Left hindlimb (tissue), 1 donor: ENCODE measurements around the gene PRSS16.
"Not testable (repeated sequence)": the region's sequence is repeated elsewhere in the genome, so short reads cannot be mapped to it uniquely, and the experiment has no call there.

Experiments used
- DNase-seq: peaks from one replicate; pipeline ENCODE4 v3.0.0-alpha.2; 2018

The PRSS16 gene, protein sequence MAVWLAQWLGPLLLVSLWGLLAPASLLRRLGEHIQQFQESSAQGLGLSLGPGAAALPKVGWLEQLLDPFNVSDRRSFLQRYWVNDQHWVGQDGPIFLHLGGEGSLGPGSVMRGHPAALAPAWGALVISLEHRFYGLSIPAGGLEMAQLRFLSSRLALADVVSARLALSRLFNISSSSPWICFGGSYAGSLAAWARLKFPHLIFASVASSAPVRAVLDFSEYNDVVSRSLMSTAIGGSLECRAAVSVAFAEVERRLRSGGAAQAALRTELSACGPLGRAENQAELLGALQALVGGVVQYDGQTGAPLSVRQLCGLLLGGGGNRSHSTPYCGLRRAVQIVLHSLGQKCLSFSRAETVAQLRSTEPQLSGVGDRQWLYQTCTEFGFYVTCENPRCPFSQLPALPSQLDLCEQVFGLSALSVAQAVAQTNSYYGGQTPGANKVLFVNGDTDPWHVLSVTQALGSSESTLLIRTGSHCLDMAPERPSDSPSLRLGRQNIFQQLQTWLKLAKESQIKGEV

DNA sequence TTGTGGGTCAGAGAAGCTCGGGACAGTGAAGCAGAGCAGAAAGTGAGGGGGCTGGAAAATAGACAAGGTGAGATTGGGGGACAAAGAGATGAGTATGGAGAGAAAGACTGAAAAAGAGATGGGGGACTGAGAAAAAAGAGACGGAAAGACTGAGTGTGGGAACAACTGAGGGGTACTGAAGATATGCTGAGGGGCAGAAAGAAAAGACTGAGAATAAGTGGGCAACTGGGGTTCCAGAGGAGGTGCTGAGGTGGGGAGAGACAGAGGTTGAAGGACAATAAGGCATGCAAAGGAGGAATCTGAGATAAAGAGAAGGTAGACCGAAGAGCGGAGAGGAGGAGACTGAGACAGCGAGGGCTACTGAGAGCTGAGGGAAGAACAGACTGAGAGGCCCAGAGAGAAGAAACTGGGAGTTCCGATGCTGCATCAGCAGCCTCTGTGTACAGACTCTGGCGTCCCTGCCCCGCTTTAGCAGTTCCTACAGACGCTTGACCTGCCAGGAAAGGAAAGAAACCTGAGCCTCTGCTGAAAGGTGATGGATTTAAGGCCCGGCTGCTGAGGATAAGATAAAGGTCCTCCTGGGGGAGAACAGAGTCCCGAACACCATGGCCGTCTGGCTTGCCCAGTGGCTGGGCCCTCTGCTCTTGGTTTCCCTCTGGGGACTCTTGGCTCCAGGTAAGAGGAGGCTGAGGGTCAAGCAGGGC is at the start of gene PRSS16:
PRSS16 (plus strand) TSS at position 569 of the 704 bp plus-strand sequence; CDS start at position 606, 37 bp downstream.
- no peak for DNase-seq

DNA sequence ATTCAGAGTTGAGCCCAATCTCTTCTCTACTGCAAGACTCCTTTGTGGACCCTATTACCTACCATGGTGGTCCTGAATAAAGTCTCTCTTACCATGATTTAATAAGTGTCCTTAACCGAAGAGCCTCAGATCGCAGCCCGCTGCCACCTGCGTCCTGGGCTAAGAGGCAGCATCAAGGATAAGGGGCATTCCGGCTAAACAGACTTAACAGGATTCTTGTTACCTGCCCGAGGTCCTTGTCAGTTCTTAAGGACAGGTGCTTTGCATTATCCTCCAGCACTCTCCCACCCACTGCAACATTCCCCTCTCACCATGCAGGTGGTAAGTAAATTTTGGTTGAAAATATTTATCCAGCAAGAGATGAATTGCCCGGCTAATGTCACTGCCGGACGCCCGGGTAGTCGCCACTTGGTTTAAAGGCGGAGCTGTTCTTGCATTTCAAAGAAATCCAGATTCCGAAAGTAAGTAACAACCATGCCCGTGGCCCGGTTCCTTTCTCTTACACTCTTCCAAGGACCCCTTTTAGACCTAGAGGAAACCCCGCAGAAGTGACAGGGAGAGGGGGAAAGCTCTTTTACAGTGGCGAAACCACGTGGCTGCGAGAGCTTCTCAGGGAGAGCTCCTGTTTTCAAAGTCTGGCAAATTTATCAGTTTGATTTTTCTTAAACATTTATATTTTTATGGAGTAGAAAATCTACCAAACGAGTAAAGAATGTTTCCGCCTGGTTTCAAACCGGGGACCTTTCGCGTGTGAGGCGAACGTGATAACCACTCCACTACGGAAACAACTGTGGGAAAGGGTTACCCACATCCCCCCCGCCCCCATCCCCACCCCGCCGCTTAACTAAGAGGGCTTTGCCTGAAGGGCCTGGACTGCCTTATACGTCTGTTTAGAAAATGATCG is 41.9 kb upstream of the PRSS16 start:
- no peak for DNase-seq

DNA sequence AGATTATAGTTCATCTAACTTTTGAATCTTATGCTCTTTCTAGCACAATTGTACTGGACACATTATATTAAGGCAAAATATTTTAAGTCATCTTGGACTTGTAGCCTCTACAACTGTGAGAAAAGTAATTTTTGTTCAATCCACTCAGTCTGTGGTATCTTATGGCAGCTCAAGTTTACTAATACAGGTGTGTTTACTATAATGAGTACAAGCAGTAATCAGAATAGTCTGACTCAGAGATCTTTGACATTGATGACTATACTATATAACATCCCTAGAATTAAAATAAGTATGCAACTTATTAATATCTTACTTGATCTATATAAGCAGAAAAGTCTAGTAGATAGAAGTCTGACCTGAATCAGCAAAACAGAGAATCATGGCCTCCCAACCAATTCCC is 40.7 kb upstream of the PRSS16 start:
- DNase-seq: no peak

DNA sequence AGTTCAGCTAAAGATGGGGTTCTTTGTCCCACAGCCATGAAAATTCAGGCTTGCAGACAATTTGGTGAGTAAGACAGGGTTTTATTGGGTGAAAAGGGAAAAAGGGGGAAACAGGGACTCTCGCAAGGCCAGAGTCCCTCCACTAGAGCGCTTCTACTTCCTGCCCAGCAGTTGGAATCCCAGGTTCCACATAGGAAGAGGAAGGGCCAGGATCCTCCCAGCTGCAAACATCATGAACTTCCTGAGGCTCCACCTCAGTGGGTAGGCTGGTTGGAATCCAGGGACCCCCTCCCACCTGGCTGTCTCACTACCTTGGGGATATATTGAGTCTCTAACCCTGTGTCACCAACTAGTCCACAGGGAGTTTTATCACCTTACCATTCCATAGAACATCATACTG is 39.5 kb upstream of the PRSS16 start:
- DNase-seq: no peak

DNA sequence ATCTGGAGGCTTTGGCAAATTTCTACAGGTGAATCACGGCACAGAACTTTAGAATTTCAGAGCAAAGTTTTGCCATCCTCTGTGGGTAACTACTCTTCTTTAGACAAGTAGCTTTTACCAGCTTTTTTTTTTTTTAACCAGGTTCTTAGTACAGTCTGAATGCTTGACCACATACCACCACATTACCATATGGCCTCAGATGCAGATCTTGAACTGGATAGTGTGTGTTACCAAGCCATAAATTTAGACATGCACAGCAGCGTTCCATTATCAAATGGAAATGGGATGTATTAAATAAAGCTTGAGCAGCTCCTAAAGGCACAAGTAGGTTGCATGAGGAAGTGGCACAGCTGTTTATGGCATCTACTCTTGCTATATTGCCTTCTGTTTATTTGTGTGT is 38.3 kb upstream of the PRSS16 start:
- no peak for DNase-seq

DNA sequence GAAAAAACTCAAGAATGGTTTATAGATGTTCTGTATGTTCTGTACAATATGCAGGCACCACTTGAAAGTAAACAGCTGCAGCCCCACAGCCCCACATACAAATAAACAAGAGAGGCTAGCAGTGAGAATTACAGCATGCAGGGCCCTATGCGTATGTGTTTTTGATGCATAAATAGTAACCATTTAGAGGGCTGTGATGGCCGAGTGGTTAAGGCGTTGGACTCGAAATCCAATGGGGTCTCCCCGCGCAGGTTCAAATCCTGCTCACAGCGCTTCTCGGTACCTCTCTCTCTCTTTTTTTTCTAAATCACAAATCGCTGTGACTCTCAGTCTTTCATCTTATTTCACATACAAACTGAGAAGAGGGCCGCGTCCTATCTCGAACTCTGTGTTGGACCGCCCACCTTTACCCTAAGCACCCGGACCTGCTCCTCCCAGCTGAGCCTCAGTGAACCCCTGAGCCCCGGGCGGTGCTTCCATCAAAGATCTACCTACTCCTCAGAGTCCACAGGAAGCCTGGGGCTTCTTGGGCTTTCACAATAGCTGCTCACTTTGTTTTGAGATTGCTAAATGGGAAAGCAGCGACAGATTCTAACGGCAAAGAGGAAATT is 37.7 kb upstream of the PRSS16 start:
- DNase-seq: no peak

DNA sequence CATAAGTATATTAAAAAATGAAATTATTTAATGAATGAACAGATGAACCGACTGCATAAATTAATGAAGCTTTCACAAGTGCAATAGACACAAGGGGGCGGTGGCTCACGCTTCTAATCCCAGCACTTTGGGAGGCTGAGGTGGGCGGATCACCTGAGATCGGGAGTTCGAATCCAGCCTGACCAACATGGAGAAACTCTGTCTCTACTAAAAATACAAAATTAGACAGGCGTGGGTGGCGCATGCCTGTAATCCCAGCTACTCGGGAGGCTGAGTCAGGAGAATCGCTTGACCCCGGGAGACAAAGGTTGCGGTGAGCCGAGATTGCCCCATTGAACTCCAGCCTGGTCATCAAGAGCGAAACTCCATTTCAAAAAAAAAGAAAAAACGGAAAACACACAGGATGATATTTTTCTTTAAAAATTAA is 34.4 kb upstream of the PRSS16 start:
- not testable (repeated sequence) for DNase-seq

DNA sequence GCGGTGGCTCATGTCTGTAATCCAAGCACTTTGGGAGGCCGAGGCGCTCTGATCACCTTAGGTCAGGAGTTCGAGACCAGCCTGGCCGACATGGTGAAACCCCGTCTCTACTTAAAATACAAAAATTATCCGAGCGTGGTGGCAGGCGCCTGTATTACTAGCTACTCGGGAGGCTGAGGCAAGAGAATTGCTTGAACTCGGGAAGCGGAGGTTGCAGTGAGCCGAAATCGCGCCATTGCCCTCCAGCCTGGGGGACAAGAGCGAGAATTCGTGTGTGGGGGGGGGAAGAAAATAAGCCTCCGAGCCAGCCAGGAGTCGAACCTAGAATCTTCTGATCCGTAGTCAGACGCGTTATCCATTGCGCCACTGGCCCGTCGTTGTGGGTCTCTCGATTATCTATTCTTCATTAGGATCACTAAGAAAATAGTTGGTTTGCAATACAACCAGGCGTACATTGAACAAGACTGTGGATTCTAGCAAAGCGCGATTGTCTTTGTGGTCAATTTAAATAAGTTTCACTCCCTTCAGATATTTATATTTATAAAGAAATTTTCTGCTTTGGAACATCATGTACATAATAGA is 33.9 kb upstream of the PRSS16 start:
- DNase-seq: no peak

DNA sequence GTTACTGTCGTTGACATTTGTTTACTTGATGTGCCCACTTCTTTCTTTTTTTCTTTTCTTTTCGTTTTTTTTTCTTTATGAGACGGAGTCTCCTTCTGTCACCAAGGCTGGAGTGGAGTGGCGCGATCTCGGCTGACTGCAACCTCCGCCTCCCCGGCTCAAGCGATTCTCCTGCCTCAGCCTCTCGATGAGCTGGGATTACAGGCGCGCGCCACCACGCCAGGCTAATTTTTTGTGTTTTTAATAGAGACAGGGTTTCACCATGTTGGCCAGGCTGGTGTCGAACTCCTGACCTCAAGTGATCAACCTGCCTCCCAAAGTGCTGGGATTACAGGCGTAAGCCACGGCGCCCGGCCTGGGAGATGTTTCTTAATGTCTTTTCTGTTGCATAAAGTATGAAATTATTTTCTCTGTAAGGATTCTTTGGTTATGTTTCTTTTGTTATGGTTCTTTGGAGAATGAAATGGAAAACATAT is 33.3 kb upstream of the PRSS16 start:
- DNase-seq: no peak

DNA sequence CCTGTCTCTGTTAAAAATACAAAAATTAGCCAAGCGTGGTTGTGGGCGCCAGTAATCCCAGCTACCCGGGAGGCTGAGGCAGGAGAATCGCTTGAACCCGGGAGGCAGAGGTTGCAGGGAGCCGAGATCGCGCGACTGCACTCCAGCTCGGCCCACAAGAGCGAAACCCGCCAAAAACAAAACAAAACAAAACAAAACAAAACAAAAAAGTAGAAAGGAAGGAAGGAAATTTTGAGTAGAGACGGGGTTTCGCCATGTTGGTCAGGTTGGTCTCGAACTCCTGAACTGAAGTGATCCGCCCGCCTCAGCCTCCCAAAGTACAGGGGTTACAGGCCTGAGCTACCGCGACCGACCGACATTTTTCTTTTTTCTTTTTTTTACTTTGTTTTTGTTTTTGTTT is 30.6 kb upstream of the PRSS16 start:
- DNase-seq: no peak

DNA sequence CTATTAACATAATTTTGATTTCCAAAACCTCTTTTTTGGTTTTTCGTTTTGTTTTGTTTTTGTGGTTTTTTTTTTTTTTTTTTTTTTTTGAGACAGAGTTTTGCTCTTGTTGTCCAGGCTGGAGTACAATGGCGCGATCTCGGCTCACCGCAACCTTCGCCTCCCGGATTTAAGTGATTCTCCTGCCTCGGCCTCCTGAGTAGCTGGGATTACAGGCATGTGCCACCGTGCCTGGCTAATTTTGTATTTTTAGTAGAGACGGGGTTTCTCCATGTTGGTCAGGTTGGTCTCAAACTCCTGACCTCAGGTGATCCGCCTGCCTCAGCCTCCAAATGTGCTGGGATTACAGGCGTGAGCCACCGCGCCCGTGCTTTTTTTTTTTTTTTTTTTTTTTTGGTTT is 24.5 kb upstream of the PRSS16 start:
- not testable (repeated sequence) for DNase-seq

DNA sequence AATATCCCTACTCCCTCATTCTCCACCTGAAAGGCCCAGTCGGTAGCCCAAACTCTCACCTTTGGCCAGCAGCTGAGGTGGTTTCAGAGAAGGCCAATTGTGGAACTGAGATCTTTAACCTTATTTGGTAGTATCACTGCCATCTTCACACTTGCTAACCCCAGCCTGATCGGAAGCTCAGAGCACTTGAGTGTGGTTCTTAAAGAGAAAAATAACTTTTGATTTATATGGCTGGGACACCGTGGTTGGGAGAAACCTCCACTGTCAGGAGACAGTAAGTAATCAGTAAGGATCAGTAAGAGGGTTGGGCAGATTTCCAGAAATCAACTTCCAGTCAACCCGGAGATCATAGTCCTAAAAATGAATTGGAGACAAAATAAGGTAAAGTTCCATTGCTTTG is 22.8 kb upstream of the PRSS16 start:
- no peak for DNase-seq

DNA sequence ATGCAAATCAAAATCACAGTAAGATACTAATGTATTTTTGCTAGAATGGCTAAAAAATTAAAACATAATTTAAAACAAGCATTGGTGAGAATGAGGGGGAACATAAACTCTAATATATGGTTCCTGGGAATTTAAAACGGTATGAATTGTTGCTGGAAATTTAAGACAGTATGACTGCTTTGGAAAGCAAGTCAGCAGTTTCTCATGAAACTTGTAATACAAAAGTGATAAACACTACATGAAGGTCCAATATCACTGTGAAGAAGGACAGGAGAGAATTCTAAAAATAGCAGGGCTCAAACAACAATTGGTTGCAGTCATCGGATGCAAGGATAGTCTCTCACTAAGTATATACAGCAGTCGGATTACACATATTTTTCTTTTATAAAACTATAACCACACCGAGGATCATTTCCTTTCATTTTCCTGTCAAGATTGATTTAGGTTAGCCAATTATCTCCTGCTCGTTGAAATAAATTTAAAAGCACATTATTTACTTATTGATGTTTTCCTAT is 18.5 kb upstream of the PRSS16 start:
- DNase-seq: no peak

DNA sequence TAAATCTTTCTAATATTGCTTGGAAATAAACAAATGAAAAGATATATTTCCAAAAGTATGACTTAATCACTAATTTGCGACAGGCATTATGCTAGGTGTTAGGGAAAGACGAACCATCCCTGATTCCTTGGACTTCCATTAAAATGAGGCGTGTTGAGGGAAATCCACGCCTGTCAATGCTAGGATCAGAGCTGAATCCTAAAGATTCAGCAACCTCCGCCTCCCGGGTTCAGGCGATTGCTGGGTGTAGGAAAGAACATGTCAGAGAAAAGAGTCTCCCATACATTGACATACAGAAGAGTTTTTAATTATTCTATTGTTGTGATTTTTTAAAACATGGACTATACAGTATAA is 16.8 kb upstream of the PRSS16 start:
- DNase-seq: no peak

DNA sequence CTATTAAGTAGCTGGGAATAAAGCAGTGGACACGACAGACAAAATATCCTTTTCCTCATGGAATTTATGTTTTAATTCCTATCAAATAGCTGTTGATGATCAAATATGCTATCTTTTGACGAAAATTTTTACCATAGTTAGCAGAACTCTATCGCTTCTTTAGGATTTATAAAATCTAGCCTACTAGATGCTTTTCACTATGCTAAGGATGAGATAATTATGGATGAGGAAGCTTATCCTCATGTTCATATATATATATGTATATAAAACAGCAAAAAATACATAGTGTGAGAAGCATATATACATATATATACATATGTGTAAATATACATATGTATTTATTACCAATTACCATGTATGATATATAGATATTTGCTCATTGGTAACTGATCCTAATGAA is 12.9 kb upstream of the PRSS16 start:
- no peak for DNase-seq

DNA sequence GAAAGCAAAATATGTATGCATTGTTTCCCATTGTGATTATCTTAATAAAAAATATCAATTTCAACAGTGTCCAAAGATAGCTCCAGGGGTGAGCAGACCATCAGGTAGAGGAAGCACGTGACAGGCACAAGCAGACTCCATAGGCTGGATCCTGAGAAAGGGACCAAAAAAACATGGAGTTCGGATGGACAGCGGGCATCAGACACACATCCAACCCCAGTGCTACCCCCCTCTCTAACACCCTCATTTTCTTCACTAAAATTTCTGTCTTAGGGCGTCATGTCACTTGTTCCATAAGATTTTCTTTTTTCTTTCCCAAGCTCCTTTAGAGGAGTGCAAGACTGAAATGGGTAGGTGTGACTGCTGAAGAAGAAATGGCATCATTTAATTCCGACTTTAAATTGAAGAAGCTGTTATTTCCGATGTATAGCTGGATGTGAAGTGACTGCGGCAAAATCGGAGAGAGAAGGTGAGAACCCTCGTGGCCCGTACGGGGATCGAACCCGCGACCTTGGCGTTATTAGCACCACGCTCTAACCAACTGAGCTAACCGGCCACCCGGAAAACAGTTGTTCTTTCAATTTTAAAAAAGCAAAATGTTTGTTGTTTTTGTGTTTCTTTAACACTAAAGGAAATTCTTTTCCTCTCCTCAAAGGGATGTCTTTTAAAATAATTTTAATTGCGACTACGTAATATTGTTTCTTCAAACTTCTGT is 10.3 kb upstream of the PRSS16 start:
- no peak for DNase-seq

DNA sequence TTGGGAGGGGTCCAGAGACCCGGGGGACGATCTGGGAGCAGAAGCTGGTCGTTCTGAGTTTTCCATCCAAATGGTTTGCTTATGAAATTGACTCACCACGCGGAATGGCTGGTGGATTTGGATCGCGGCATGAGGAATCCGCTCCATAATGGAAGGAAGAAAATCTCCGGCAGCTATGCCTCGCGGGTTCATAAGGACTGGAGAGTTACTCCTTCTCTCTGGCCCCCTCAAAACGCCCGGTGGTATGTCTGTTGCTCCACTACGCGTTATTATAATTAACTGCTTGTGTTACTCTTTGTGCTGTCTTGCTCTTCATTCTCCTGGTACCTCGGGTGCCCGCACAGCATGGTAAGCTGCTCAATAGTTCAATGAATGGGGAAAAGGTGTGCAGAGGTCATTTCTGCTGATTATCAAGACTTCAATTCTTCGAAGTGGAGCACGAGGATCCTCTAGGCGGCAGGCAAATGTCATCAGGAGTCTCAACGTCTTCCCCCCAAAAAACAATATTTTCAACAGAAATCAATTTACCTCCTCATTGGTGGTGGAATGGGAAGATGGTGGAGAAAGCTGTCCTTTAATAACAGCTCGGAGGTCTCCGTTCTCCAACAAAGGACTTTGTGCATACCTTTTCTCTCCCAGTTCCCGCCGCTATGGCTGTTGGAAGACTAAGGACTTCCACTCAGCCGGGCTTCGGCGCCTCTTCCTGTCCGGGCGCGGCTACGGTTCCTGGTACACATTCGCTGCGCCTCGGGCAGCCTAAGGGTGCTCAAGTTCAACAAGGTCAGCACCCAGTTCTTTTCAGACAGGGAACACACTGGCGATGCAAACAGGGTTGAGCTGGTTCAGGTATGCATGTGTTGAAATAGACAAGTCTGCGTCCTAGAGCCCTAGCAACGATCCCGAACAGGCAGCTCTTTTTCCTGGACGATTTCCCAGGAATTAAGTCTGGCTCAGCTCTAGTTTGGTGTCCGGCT is 9.2 kb upstream of the PRSS16 start:
- DNase-seq: peak; percentile 30

DNA sequence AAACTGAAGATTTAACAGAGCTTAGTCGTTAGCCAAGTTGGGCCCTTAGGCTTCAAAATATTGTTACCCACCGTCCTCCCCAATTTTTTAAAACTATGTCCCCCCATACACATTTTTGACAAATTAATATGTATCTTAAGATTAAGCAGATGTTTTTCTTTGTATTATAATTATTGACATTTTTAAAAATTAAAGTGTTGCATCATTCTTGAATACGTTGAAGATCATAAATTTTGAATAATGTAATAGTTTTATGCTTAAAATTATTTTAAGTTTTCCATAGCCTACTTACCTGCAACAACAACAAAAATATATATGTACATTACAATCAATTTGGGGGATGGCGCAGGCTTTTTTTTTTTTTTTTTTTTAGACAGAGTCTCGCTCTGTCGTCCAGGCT is 8.2 kb upstream of the PRSS16 start:
- DNase-seq: no peak

DNA sequence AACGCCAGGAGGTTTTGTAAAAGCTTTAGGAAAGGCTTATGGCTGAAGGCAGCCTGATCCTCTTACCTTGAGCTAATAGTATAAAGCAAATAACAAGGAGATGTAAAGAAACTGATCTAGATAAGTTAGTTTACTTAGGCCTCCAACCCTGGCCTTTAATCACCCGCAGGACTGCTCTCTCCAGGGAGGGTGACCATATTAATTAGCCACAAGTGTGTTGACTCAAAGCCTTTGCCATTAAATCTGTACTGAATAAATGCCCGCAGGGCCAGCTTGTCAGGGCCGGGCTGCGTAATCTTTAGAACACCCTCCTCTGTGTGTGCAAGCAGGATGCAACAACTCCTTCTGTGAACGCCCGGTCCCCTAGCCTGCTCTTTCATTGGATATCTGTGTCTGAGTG is 6.1 kb upstream of the PRSS16 start:
- DNase-seq: no peak
